ENCODE data around the gene DDX28. TPM values are rescaled to one million over a fixed set of nuclear protein-coding genes. Genes with fewer than 3 reads are reported as not detected.
A peak's percentile ranks its signal among the peaks of the same experiment; 100 is the strongest.

Gene DDX28
- total and polyA plus RNA-seq, 2 of the 8 experiments (the other 6 are each of a cell fraction or from before 2014, with no cell fraction given), result 16.8 to 28.1 TPM

GRCh38 chr16:67988675-67989074, 34.4 kb downstream of the DDX28 start:
- no peak for TF ChIP-seq MAX (IDR thresholded peaks at IDR 0.05)
- TF ChIP-seq RNF2 (IDR thresholded peaks at IDR 0.05; ENCODE audit: borderline replicate concordance, low read depth, low read length, missing control alignments, poor library complexity, severe bottlenecking), result no peak
- TF ChIP-seq POLR2A (IDR thresholded peaks at IDR 0.05; ENCODE audit: control extremely low read depth in 1 of 2, low read depth in 2 of 2, low read length in 2 of 2), result no peak
- no peak for TF ChIP-seq SRF (IDR thresholded peaks at IDR 0.05; ENCODE audit: low read depth, low read length)
- no peak for TF ChIP-seq BCL11A (IDR thresholded peaks at IDR 0.05; ENCODE audit: low read depth in 2 of 2, low read length in 2 of 2)
- no peak for TF ChIP-seq TCF12 (IDR thresholded peaks at IDR 0.05; ENCODE audit: low read depth, low read length)
- no peak for TF ChIP-seq RFX5 (IDR thresholded peaks at IDR 0.05; ENCODE audit: borderline replicate concordance, low read depth, low read length)
- no peak for TF ChIP-seq FOSL1 (IDR thresholded peaks at IDR 0.05; ENCODE audit: insufficient read depth, low read depth, low read length)
- TF ChIP-seq YY1 (IDR thresholded peaks at IDR 0.05; ENCODE audit: low read depth, low read length), result no peak
- TF ChIP-seq POU5F1 (IDR thresholded peaks at IDR 0.05; ENCODE audit: low read depth, low read length), result no peak
- TF ChIP-seq NRF1 (IDR thresholded peaks at IDR 0.05; ENCODE audit: low read depth, low read length), result no peak
- TF ChIP-seq KDM5A (IDR thresholded peaks at IDR 0.05; ENCODE audit: low read length), result no peak
- TF ChIP-seq SUZ12 (IDR thresholded peaks at IDR 0.05; ENCODE audit: low read length), result no peak
- TF ChIP-seq SP2 (IDR thresholded peaks at IDR 0.05; ENCODE audit: low read length), result no peak
- H3K18ac ChIP-seq (ENCODE audit: extremely low read depth, low read length), result no peak overlapping the region
- no peaks in the 10 kb centered on the region; the same call in 1 of the 2 replicates for H3K23me2 ChIP-seq (ENCODE audit: low read depth, low read length)
- H3K14ac ChIP-seq (ENCODE audit: insufficient read length), result no peak overlapping the region
- H4K5ac ChIP-seq (ENCODE audit: insufficient read length, low read depth, low read length), result no peak overlapping the region
- H3K4me2 ChIP-seq (ENCODE audit: insufficient read depth in 1 of 2, low read depth in 2 of 2, low read length in 2 of 2), result no peak overlapping the region
- no peak overlapping the region for H2BK15ac ChIP-seq (ENCODE audit: low read length)
- no peak overlapping the region for H3K4me3 ChIP-seq (ENCODE audit: extremely low read depth in 1 of 4, insufficient read depth in 2 of 4, low read depth in 3 of 4, low read length in 4 of 4)
- no peaks in the 10 kb centered on the region; the same call in 1 of the 2 replicates for H3K79me1 ChIP-seq (ENCODE audit: low read depth, low read length)
- no peak overlapping the region for H2BK12ac ChIP-seq (ENCODE audit: low read depth, low read length)
- no peaks in the 10 kb centered on the region; a peak in 3 of 7 replicates for H3K4me1 ChIP-seq (replicated peaks in 1 of 4; ENCODE audit: control insufficient read depth in 3 of 4, insufficient read depth in 4 of 4, low read length in 3 of 4)
- H3K36me3 ChIP-seq (ENCODE audit: control insufficient read depth in 2 of 4, insufficient read depth in 4 of 4, low read length in 3 of 4), result no peaks in the 10 kb centered on the region
- POLR2A ChIA-PET (ENCODE audit: partially characterized antibody), result no interaction called here
- no peak overlapping the region for H4K91ac ChIP-seq (replicated peaks; ENCODE audit: insufficient read length, low read length)
- H2BK120ac ChIP-seq (replicated peaks; ENCODE audit: low read depth, low read length), result no peak overlapping the region
- H3K27me3 ChIP-seq (replicated peaks in 1 of 4; ENCODE audit: control insufficient read depth in 3 of 4, extremely low read depth in 1 of 4, insufficient read depth in 3 of 4, low read length in 3 of 4), result peaks cover 0 to 12% (median 8%) of the 10 kb centered on the region in 4 experiments; a peak in 5 of 7 replicates
- CTCF ChIA-PET (ENCODE audit: partially characterized antibody), result interaction anchor here (1.0 to 4.1 kb wide), 3 partner anchors 8 to 53 kb away, joined by 3 to 23 read pairs (median 9); no protein-coding TSS in a partner anchor
- H3K23ac ChIP-seq (ENCODE audit: insufficient read length), result no peak overlapping the region
- H2AFZ ChIP-seq (ENCODE audit: low read length), result no peak overlapping the region
- no peak overlapping the region for H2BK20ac ChIP-seq (ENCODE audit: low read length)
- H3K79me2 ChIP-seq (ENCODE audit: control insufficient read depth in 1 of 2, insufficient read depth in 2 of 2, low read length in 2 of 2), result no peaks in the 10 kb centered on the region
- FAIRE-seq (no peak), DNase-seq (ENCODE audit: low read depth in 1 of 2, low spot score in 2 of 2) (no peak)
- H3K9ac ChIP-seq (replicated peaks in 1 of 4; ENCODE audit: extremely low read depth in 1 of 4, low read depth in 3 of 4, low read length in 3 of 4), result no peak overlapping the region
- no peaks in the 10 kb centered on the region for H4K20me1 ChIP-seq (replicated peaks in 1 of 2; ENCODE audit: control insufficient read depth in 1 of 2, insufficient read depth in 2 of 2, low read length in 2 of 2)
- no peak overlapping the region for H3K56ac ChIP-seq (replicated peaks; ENCODE audit: insufficient read length, low read depth, low read length)
- H4K8ac ChIP-seq (ENCODE audit: extremely low read depth, insufficient read depth, low read length), result peak overlapping the region; percentile 77; the same call in 1 of the 2 replicates
- WGBS, 2 experiments (ENCODE audit: extremely low coverage in 1 of 2, insufficient coverage in 1 of 2, insufficient read length in 1 of 2, insufficient replicate concordance in 2 of 2, low coverage in 1 of 2, low lambda C conversion rate in 2 of 2, missing lambda C conversion rate in 1 of 2), result 81% methylated on average over 3 of the region's 3 CpGs; no CpG with 5 or more reads in 1 of the 2 experiments
- no peak overlapping the region for H3K27ac ChIP-seq (ENCODE audit: low read depth, low read length)
- no peaks in the 10 kb centered on the region for H3K9me3 ChIP-seq (ENCODE audit: insufficient read depth in 2 of 2, low read depth in 1 of 2, low read length in 1 of 2)
- no peak overlapping the region for H2BK5ac ChIP-seq (ENCODE audit: low read depth, low read length)
- no peak overlapping the region for H3K4ac ChIP-seq (replicated peaks; ENCODE audit: insufficient read length, low read depth, low read length)
- no peak overlapping the region for H2AK5ac ChIP-seq (ENCODE audit: low read depth, low read length)
